Esophagus muscularis mucosa (tissue), 4 donors: ENCODE results near the gene ALKBH1.

Source experiments
- EP300 ChIP-seq: sonication (generic); formaldehyde crosslinking; IDR thresholded peaks from one replicate; pipeline ENCODE4 v1.6.1; 2017; ENCODE audit warnings: antibody characterized with exemption
- POLR2A ChIP-seq: fragments of 450-650 bp; IDR thresholded peaks from one replicate; pipeline ENCODE4 v1.6.1; 2017; ENCODE audit warnings: antibody characterized with exemption, moderate library complexity, mild to moderate bottlenecking, low read depth
- POLR2AphosphoS5 ChIP-seq, 2 donors: sonication (generic); formaldehyde crosslinking; IDR thresholded peaks; one replicate each; pipeline ENCODE4 v1.6.1; 2017; ENCODE audit warnings: antibody characterized with exemption in 2 of 2
- TF ChIP-seq, protein P1 (sequence below), 3 experiments: fragments of 200-600 bp in 2 of 3; fragments of 450-650 bp in 1 of 3; sonication (generic) in 2 of 3; IDR thresholded peaks; one replicate each; pipeline ENCODE4 v1.5.1; 2017 to 2019; ENCODE audit warnings: antibody characterized with exemption in 3 of 3, mild to moderate bottlenecking in 2 of 3, moderate library complexity in 1 of 3

- TF ChIP-seq, protein P1, sequence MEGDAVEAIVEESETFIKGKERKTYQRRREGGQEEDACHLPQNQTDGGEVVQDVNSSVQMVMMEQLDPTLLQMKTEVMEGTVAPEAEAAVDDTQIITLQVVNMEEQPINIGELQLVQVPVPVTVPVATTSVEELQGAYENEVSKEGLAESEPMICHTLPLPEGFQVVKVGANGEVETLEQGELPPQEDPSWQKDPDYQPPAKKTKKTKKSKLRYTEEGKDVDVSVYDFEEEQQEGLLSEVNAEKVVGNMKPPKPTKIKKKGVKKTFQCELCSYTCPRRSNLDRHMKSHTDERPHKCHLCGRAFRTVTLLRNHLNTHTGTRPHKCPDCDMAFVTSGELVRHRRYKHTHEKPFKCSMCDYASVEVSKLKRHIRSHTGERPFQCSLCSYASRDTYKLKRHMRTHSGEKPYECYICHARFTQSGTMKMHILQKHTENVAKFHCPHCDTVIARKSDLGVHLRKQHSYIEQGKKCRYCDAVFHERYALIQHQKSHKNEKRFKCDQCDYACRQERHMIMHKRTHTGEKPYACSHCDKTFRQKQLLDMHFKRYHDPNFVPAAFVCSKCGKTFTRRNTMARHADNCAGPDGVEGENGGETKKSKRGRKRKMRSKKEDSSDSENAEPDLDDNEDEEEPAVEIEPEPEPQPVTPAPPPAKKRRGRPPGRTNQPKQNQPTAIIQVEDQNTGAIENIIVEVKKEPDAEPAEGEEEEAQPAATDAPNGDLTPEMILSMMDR (IDR thresholded peaks at IDR 0.05): no peak
- TF ChIP-seq POLR2AphosphoS5 (IDR thresholded peaks at IDR 0.05) (no peak), POLR2A (no peak), EP300 (no peak)
These were observed 32.9 kb downstream of the ALKBH1 start for GRCh38 chr14:77674931-77675330.
